GM18951 (cell line): Measurements from ENCODE around the gene SLCO6A1.
"Not testable (repeated sequence)": the region's sequence is repeated elsewhere in the genome, so short reads cannot be mapped to it uniquely, and the experiment has no call there.

Source experiments
- POLR2A ChIP-seq: IDR thresholded peaks from 4 replicates; pipeline ENCODE4 v1.6.1; 2011; ENCODE audit warnings: mild to moderate bottlenecking; ENCODE audit not compliant: insufficient read length, insufficient read depth; ENCODE audit errors: extremely low read depth
- in situ Hi-C: fragments of 300-500 bp; cut with MboI; formaldehyde crosslinking; loops from one replicate; pipeline ENCODE4 v1.12.0; 2022; ENCODE audit warnings: low sequenced_read_pairs, mixed read lengths, inconsistent platforms; ENCODE audit not compliant: unreplicated experiment

The SLCO6A1 gene

DNA sequence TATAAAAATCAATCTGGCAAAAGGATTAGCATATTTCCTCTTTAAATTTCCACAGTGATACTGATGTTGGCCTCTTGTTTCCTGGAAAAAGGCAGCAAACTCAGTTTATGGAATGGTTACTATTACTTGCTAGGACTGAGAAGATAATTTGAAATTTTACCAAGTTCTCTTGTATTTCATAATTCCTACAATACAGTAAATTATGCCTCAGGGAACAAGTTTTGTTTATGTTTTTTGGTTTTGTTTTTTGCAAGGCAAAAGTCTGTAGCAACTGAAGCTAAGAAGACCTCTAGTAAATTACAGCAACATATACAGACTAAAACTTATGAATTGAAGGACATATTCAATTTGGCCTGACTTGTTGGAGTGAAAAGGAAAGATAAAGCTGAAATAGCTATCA, 30.2 kb upstream of the SLCO6A1 start:
- in situ Hi-C loops: no loop called here
- TF ChIP-seq POLR2A: no peak

GRCh38 chr5:102528600-102528999, 29.8 kb upstream of the SLCO6A1 start:
- in situ Hi-C loops: no loop called here

GRCh38 chr5:102527547-102527946, 28.7 kb upstream of the SLCO6A1 start:
- in situ Hi-C loops: no loop called here
- no peak for TF ChIP-seq POLR2A

More at GRCh38 chr5:102528600-102528999, 29.8 kb upstream of the SLCO6A1 start:
- TF ChIP-seq POLR2A: no peak

- in situ Hi-C loops: no loop called here
- TF ChIP-seq POLR2A: no peak
Measured at GRCh38 chr5:102523541-102524175, 24.9 kb upstream of the SLCO6A1 start.

GRCh38 chr5:102511666-102512065, 12.9 kb upstream of the SLCO6A1 start:
- in situ Hi-C loops: no loop called here
- no peak for TF ChIP-seq POLR2A

GRCh38 chr5:102491261-102491914, 7.4 kb downstream of the SLCO6A1 start:
- in situ Hi-C loops: not testable (repeated sequence)

GRCh38 chr5:102483736-102484135, 15.1 kb downstream of the SLCO6A1 start:
- in situ Hi-C loops: no loop called here
- TF ChIP-seq POLR2A: no peak

DNA sequence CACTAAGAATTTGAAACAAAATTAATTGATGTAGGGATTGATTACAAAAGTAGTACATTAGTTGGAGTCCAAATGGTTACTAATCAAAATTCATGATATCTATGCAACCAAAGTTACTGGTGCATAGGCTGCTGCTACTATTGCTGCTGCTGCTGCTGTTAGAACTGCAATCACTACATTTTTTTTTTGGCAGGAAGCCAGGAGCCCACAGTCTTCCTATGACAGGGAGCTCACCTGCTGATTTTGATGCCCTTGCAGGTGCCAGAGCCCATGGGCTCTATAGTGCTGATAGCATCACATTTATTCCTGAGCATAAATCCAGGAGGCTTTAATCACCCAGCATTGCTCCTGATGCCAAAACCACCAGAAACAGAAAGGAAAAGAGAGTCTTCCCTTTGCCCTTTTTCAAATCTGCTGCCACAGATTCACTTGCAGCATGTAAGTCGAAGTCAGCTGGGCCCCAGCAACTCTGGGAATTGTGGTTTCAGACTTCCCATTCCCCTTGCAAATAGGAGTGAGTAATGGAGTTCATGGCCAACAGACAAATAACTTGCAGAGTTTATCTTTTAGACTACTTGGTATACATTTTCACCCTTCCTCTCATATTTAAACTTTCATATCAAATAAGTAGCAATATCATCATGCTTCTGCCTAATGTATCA, 17.6 kb downstream of the SLCO6A1 start:
- in situ Hi-C loops: no loop called here
- no peak for TF ChIP-seq POLR2A

DNA sequence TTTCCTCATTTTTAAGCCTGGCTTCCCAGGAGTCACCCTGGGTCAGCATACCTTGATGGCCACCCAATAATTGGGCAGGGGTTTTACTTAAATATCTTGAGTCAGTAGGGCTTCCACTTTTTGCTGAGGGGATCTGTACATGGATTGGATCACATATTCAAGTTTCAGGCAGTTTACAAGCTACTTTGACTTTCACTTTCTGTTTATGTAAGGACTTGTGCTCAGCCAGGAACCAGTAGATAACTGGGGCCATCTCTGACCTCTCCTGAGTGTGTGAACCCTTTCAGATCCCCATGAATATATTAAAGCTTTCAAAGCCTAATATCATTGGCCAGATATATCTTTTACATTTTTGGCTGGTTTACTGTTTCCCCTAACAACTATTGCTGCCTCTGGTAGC, 45.1 kb downstream of the SLCO6A1 start:
- no peak for TF ChIP-seq POLR2A
- in situ Hi-C loops: no loop called here

- TF ChIP-seq POLR2A: no peak
- in situ Hi-C loops: no loop called here
Measured at GRCh38 chr5:102451082-102451481, 47.7 kb downstream of the SLCO6A1 start.

GRCh38 chr5:102450313-102450990, 48.3 kb downstream of the SLCO6A1 start:
- in situ Hi-C loops: no loop called here
- no peak for TF ChIP-seq POLR2A

DNA sequence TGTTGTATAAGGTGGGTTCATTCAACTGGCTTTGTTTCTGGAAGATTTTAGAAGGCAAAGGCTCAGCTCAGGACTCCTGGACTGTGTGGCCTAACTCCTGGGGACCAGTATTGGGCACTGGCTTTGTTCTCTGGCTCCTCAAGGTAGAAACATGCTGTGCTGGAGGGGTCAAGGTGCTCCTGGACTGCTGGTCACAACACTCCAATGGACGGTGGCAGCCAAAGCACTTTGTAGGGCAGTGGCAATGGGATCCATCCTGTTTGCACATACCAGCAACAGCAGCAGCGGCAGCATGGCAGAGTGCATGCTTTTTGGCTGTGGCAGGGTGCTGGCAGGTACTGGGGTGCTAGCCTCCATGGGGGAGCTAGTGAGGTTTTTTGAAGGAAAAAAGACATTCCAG, 65.3 kb downstream of the SLCO6A1 start:
- in situ Hi-C loops: no loop called here
- no peak for TF ChIP-seq POLR2A

- in situ Hi-C loops: no loop called here
Measured at GRCh38 chr5:102421647-102422046, 77.2 kb downstream of the SLCO6A1 start.

GRCh38 chr5:102418531-102418930, 80.3 kb downstream of the SLCO6A1 start:
- no peak for TF ChIP-seq POLR2A
- in situ Hi-C loops: no loop called here

More at GRCh38 chr5:102421647-102422046, 77.2 kb downstream of the SLCO6A1 start:
- TF ChIP-seq POLR2A: no peak

- no peak for TF ChIP-seq POLR2A
- in situ Hi-C loops: no loop called here
Measured at GRCh38 chr5:102414448-102414847, 84.4 kb downstream of the SLCO6A1 start.
